ENCODE data around the gene WNT7A.

The WNT7A gene

GRCh38 chr3:13769422-13769821, 110.4 kb downstream of the WNT7A start:
- no peak for DNase-seq (ENCODE audit: low read depth)

GRCh38 chr3:13768453-13768852, 111.4 kb downstream of the WNT7A start:
- no peak for DNase-seq (ENCODE audit: low read depth)

- DNase-seq (ENCODE audit: low read depth): no peak
These were observed 112.0 kb downstream of the WNT7A start for GRCh38 chr3:13767896-13768295.

GRCh38 chr3:13767030-13767429, 112.8 kb downstream of the WNT7A start:
- DNase-seq (ENCODE audit: low read depth): no peak
